ENCODE measurements around the gene PLK5.
"Not testable (repeated sequence)": the region's sequence is repeated elsewhere in the genome, so short reads cannot be mapped to it uniquely, and the experiment has no call there.

The PLK5 gene

GRCh38 chr19:1509602-1510441 lies 14.1 kb upstream of the PLK5 start:
- DNase-seq = no peak

GRCh38 chr19:1510442-1510806 lies 13.5 kb upstream of the PLK5 start:
- no peak for DNase-seq

- no peak for DNase-seq
Observed at GRCh38 chr19:1510807-1511206, 13.1 kb upstream of the PLK5 start.

- DNase-seq = no peak
Observed at GRCh38 chr19:1511318-1512317, 12.3 kb upstream of the PLK5 start.

GRCh38 chr19:1512671-1513498 lies 11.0 kb upstream of the PLK5 start, which contains the start of gene ADAMTSL5:
Gene ADAMTSL5, minus strand, starts transcription at chr19:1513019. Its CDS starts 2,076 bp downstream, at chr19:1510943.
- DNase-seq = no peak

- DNase-seq = no peak
Observed at GRCh38 chr19:1513499-1514294, 10.2 kb upstream of the PLK5 start.

- DNase-seq = no peak
Observed at GRCh38 chr19:1514295-1514661, 9.6 kb upstream of the PLK5 start.

- DNase-seq = no peak
Observed at GRCh38 chr19:1514986-1515721, 8.7 kb upstream of the PLK5 start.

GRCh38 chr19:1516395-1516753 lies 7.5 kb upstream of the PLK5 start:
- DNase-seq = peak; percentile 20

- no peak for DNase-seq
Observed at GRCh38 chr19:1518471-1518870, 5.4 kb upstream of the PLK5 start.

GRCh38 chr19:1519802-1520201 lies 4.1 kb upstream of the PLK5 start:
- not testable (repeated sequence) for DNase-seq

- no peak for DNase-seq
Observed at GRCh38 chr19:1520203-1520780, 3.6 kb upstream of the PLK5 start.

- no peak for DNase-seq
Observed at GRCh38 chr19:1521636-1522035, 2.2 kb upstream of the PLK5 start.

- no peak for DNase-seq
Observed at GRCh38 chr19:1522061-1522460, 1.8 kb upstream of the PLK5 start.

- DNase-seq = no peak
Observed at GRCh38 chr19:1522838-1523237, 1.0 kb upstream of the PLK5 start.

- no peak for DNase-seq
Observed at GRCh38 chr19:1524287-1524971, 552 bp downstream of the PLK5 start.

- no peak for DNase-seq
Observed at GRCh38 chr19:1524972-1525325, 1.1 kb downstream of the PLK5 start.

- no peak for DNase-seq
Observed at GRCh38 chr19:1525343-1525742, 1.5 kb downstream of the PLK5 start.

- DNase-seq = no peak
Observed at GRCh38 chr19:1526066-1526778, 2.3 kb downstream of the PLK5 start.
